GM18873 (cell line): ENCODE measurements around the gene UBA1.

Experiments used
- ATAC-seq: cut with Tn5 transposase; IDR thresholded peaks from one replicate; pipeline ENCODE4 v1.9.1; 2021; ENCODE audit warnings: mild to moderate bottlenecking, moderate library complexity, moderate number of reproducible peaks; ENCODE audit not compliant: unreplicated experiment, low FRiP score

UBA1 gene

GRCh38 chrX:47193475-47194193 lies at the start of gene UBA1:
Gene UBA1 (plus strand): TSS chrX:47193829. CDS start chrX:47198803, 4,974 bp downstream.
- peak; percentile 70 for ATAC-seq

- peak; percentile 13 for ATAC-seq
Observed at GRCh38 chrX:47143894-47144625, 49.6 kb upstream of the UBA1 start.

- ATAC-seq: peak; percentile 82
Observed at GRCh38 chrX:47144626-47145394, 48.8 kb upstream of the UBA1 start, which contains the start of the genes NDUFB11 and RBM10. Gene NDUFB11 (minus strand): TSS chrX:47144702. CDS start chrX:47144679, 23 bp downstream. Gene RBM10 (plus strand): TSS chrX:47145221. CDS start chrX:47147482, 2,261 bp downstream.

GRCh38 chrX:47145395-47146120 lies 48.1 kb upstream of the UBA1 start:
- no peak for ATAC-seq

- no peak for ATAC-seq
Observed at GRCh38 chrX:47146121-47146935, 47.3 kb upstream of the UBA1 start.

GRCh38 chrX:47146936-47147859 lies 46.4 kb upstream of the UBA1 start:
- ATAC-seq: no peak

GRCh38 chrX:47148946-47149345 lies 44.7 kb upstream of the UBA1 start:
- no peak for ATAC-seq

GRCh38 chrX:47151435-47151834 lies 42.2 kb upstream of the UBA1 start:
- ATAC-seq: no peak

- no peak for ATAC-seq
Observed at GRCh38 chrX:47156611-47157520, 36.8 kb upstream of the UBA1 start.

GRCh38 chrX:47158131-47158530 lies 35.5 kb upstream of the UBA1 start:
- ATAC-seq: no peak

- ATAC-seq: no peak
Observed at GRCh38 chrX:47158781-47159180, 34.8 kb upstream of the UBA1 start.

- no peak for ATAC-seq
Observed at GRCh38 chrX:47160781-47161180, 32.8 kb upstream of the UBA1 start.

GRCh38 chrX:47162927-47163583 lies 30.6 kb upstream of the UBA1 start:
- no peak for ATAC-seq

GRCh38 chrX:47164420-47164819 lies 29.2 kb upstream of the UBA1 start:
- no peak for ATAC-seq

GRCh38 chrX:47166126-47166525 lies 27.5 kb upstream of the UBA1 start:
- ATAC-seq: no peak

GRCh38 chrX:47168495-47169073 lies 25.0 kb upstream of the UBA1 start:
- no peak for ATAC-seq

GRCh38 chrX:47169273-47169672 lies 24.4 kb upstream of the UBA1 start:
- no peak for ATAC-seq
